ENCODE measurements around the gene MISP. TPM values are rescaled to one million over a fixed set of nuclear protein-coding genes. Genes with fewer than 3 reads are reported as not detected.
"Not testable (repeated sequence)": the region's sequence is repeated elsewhere in the genome, so short reads cannot be mapped to it uniquely, and the experiment has no call there.

Gene MISP
- total RNA-seq, 2 donors from 2014 or later, result 0.50 TPM; not detected in 1

- H3K27ac Mint-ChIP-seq, result no peak overlapping the region
- H3K36me3 Mint-ChIP-seq, result peaks cover 7 to 9% of the 10 kb centered on the region in 2 donors
- DNase-seq (ENCODE audit: low spot score in 2 of 2) (no peak), ATAC-seq (no peak)
- H3K9me3 Mint-ChIP-seq, result peaks cover 4 to 8% of the 10 kb centered on the region in 2 donors
Observed at GRCh38 chr19:719636-720344, 31.1 kb upstream of the MISP start.

DNA sequence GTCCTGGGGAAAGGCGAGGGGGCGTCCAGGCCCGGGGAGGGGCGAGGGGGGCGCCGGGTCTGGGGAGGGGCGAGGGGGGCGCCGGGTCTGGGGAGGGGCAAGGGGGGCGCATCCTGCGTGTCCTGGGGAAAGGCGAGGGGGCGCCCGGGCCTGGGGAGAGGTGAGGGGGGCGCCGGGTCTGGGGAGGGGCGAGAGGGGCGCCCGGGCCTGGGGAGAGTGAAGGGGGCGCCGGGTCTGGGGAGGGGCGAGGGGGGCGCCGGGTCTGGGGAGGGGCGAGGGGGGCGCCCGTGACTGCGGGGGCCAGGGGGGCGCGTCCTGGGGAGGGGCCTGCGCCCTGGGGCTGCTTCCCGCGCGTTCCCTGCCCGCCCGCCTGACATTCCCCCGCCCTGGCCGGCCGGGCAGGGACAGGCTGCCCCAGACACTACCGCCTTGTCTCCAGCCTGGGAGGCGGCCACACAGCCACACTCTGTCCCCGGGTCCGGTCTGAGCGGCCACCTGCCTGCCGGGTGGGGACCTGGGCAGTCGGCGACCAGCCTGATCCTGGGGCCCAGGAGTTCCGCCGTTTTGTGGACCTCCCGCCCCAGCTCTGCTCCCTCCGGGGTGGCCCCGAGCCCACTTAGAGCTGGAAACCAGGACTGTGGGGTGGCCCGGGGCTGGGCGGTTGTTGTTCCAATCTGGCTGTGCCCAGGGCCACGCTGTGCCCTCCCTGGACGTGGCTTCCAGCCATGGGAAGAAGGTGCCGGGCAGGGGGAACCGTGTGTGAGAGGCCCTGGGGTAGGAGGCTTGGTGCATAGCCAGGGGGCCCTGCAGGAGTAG lies 30.4 kb upstream of the MISP start:
- ATAC-seq, result no peak
- peaks cover under 1 to 5% of the 10 kb centered on the region in 2 donors for H3K9me3 Mint-ChIP-seq
- DNase-seq (ENCODE audit: low spot score in 2 of 2), result no peak
- no peak overlapping the region for H3K27ac Mint-ChIP-seq
- H3K36me3 Mint-ChIP-seq, result peaks cover 3 to 5% of the 10 kb centered on the region in 2 donors

- ATAC-seq (no peak), DNase-seq (ENCODE audit: low spot score in 2 of 2) (no peak)
- Mint-ChIP-seq H3K27ac (no peak overlapping the region), H3K9me3 (no peaks in the 10 kb centered on the region), H3K36me3 (no peaks in the 10 kb centered on the region)
Observed at GRCh38 chr19:722553-723101, 28.3 kb upstream of the MISP start.

GRCh38 chr19:723247-723646 lies 27.7 kb upstream of the MISP start:
- H3K36me3 Mint-ChIP-seq, result no peaks in the 10 kb centered on the region
- no peak for DNase-seq (ENCODE audit: low spot score in 2 of 2)
- H3K27ac Mint-ChIP-seq, result no peak overlapping the region
- no peaks in the 10 kb centered on the region for H3K9me3 Mint-ChIP-seq
- ATAC-seq, result no peak

- no peaks in the 10 kb centered on the region for H3K36me3 Mint-ChIP-seq
- H3K9me3 Mint-ChIP-seq, result no peaks in the 10 kb centered on the region
- no peak overlapping the region for H3K27ac Mint-ChIP-seq
- DNase-seq (ENCODE audit: low spot score in 2 of 2) (no peak), ATAC-seq (no peak)
Observed at GRCh38 chr19:723714-724113, 27.2 kb upstream of the MISP start.

DNA sequence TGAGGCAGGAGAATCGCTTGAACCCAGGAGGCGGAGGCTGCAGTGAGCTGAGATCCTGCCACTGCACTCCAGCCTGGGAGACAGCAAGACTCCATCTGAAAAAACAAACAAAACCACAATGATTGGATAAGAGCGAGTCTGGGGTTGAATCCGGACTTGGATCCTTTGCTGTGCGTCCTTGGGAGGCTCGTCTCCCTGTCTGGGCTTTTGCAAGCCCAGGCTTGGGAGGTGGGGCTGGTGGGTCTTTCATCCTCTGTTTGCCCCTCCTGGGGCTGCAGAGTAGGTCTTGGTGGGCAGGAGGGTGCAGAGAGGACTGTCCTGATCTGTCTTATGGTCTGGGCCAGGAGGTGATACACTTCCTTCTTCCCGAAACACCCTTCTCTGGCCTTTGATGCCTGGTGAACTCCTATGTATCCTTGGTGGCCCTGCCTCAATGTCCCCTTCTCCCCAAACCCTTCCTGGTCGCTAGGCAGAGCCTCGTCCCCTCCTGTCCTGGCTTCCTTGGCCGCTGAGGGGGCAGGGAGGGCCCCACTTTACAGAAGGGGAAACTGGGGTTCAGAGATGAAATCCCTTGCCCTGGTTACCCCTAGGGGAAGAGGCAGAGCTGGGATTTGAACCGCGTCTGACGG lies 25.3 kb upstream of the MISP start:
- no peak for ATAC-seq
- Mint-ChIP-seq H3K36me3 (no peaks in the 10 kb centered on the region), H3K9me3 (no peaks in the 10 kb centered on the region)

DNA sequence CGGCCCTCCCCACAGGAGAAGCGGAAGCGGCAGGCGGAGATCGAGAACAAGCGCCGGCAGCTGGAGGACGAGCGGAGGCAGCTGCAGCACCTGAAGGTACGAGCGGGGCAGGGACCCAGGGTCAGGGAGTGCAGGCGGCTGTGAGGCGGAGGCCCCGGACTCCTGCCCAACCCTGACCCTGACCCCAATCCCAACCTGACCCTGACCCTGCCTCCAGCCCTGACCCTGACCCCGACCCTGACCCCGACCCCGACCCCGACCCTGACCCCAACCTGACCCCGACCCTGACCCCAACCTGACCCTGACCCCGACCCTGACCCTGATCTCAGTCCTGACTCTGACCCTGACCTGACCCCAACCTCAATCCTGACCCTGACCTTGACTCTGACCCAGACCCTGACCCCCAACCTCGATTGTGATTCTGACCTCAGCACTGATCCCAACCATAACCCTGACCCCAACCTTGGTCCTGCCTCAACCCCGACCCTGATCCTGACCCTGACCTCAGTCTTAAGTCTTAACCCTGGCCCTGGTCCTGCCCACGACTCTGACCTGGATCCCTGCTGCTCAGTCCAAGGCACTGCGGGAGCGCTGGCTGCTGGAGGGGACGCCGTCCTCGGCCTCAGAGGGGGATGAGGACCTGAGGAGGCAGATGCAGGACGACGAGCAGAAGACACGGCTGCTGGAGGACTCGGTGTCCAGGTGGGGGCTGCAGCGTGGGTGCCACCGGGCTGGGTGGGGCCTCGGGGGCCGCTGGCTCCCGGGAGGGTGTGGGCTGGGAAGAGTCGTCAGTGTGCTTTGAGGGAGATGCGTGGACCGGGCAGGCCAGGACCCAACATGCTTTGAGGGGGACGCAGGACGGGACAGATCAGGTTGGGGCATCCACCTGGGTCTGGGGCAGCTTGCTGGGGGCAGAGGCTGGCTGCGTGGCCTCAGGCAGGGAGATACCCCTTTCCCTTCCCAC lies 23.6 kb upstream of the MISP start:
- Mint-ChIP-seq H3K36me3 (no peaks in the 10 kb centered on the region), H3K27ac (no peak overlapping the region), H3K9me3 (no peaks in the 10 kb centered on the region)
- ATAC-seq, result no peak
- DNase-seq (ENCODE audit: low spot score in 2 of 2), result no peak

More for the DNA sequence above, 25.3 kb upstream of the MISP start:
- H3K27ac Mint-ChIP-seq, result no peak overlapping the region
- DNase-seq (ENCODE audit: low spot score in 2 of 2), result no peak

DNA sequence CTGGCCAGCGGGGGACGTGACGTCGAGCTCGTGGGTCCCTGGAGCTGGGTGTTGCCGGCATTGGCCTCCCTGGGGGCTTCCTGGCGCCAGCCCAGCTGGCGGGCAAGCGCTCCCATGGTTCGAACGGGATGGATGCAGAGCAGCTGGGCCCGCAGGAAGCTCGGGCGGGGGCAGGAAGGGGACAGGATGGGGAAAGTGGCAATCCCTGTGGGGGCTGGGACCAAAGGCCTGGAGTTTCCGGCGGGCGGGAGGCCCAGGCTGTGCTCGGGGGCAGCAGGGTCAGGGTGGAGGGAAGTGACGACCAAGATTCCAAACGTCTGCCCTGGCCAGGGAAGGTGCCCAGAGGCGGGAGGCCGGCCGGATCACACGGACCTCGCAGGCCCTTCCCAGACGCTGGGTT lies 22.9 kb upstream of the MISP start:
- no peaks in the 10 kb centered on the region for H3K9me3 Mint-ChIP-seq
- no peak overlapping the region for H3K27ac Mint-ChIP-seq
- H3K36me3 Mint-ChIP-seq, result no peaks in the 10 kb centered on the region
- ATAC-seq, result no peak
- no peak for DNase-seq (ENCODE audit: low spot score in 2 of 2)

GRCh38 chr19:729564-729963 lies 21.3 kb upstream of the MISP start:
- not testable (repeated sequence) for H3K27ac Mint-ChIP-seq; DNase-seq (ENCODE audit: low spot score in 2 of 2); ATAC-seq

GRCh38 chr19:729965-730668 lies 20.8 kb upstream of the MISP start:
- DNase-seq (ENCODE audit: low spot score in 2 of 2) (no peak), ATAC-seq (no peak)
- Mint-ChIP-seq H3K36me3 (no peaks in the 10 kb centered on the region), H3K9me3 (no peaks in the 10 kb centered on the region), H3K27ac (peak overlapping the region in 1 of 2 donors; percentile 44)

More at GRCh38 chr19:729564-729963, 21.3 kb upstream of the MISP start:
- H3K36me3 Mint-ChIP-seq, H3K9me3 Mint-ChIP-seq: not testable (repeated sequence)

- ATAC-seq (no peak), DNase-seq (ENCODE audit: low spot score in 2 of 2) (no peak)
- no peak overlapping the region for H3K27ac Mint-ChIP-seq
- no peaks in the 10 kb centered on the region for H3K36me3 Mint-ChIP-seq
- H3K9me3 Mint-ChIP-seq, result no peaks in the 10 kb centered on the region
Observed at GRCh38 chr19:731000-731399, 19.9 kb upstream of the MISP start.

DNA sequence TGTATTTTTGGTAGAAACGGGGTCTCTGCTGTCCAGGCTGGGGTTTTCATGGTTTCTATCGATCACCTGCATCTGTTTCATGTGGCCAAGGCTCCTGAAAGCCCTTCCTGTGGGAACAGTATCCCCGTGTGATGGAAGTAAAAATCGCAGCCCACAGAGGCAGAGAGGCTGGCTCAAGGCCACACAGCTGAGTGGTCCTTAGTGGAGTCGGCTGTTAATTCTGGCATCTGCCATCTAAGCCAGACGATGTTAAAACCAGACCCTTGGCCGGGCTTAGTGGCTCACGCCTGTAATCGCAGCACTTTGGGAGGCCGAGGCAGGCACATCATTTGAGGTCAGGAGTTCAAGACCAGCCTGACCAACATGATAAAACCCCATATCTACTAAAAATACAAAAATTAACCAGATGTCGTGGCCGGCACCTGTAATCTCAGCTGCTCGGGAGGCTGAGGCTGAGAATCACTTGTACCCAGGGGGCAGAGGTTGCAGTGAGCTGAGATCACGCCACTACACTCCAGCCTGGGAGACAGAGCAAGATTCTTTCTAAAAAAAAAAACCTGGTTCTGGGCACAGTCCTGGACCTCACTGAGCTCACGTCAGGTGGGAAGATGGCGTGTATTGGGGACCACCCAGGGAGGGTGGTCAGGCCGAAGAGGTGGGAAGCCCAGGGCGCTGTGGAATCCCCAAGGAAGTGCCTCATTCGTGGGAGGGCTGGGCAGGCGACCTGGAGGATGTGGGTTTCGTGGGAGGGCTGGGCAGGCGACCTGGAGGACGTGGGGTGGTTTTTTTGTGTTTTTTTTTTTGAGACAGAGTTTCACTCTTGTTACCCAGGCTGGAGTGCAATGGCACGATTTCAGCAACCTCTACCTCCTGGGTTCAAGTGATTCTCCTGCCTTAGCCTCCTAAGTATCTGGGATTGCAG lies 18.5 kb upstream of the MISP start:
- DNase-seq (ENCODE audit: low spot score in 2 of 2) (no peak), ATAC-seq (no peak)
- peak overlapping the region in 1 of 2 donors; percentile 82 for H3K27ac Mint-ChIP-seq
- no peaks in the 10 kb centered on the region for H3K36me3 Mint-ChIP-seq
- H3K9me3 Mint-ChIP-seq, result no peaks in the 10 kb centered on the region

GRCh38 chr19:734716-735115 lies 16.2 kb upstream of the MISP start:
- DNase-seq (ENCODE audit: low spot score in 2 of 2) (no peak), ATAC-seq (no peak)
- peak overlapping the region in 1 of 2 donors; percentile 42 for H3K27ac Mint-ChIP-seq
- no peaks in the 10 kb centered on the region for H3K36me3 Mint-ChIP-seq
- H3K9me3 Mint-ChIP-seq, result no peaks in the 10 kb centered on the region

DNA sequence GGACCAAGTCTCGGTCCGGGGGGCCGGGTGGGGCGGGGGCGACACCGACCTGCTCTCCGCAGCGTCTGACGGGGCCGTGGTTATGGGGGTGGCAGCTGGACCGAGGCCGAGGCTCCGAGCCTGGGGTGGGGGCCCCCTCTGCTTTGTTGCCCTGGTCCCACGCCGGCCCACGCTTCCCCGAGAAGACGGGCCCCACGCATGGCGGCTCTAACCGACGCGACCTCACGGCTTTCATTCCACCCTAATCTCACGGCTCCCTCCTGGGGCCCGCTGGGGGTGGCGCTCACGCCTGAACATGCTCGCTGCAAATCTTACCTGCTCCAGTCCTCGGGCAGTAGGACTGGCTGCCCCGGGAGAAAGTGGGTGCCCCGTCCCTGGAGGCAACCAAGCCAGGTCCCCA lies 14.8 kb upstream of the MISP start:
- H3K9me3 Mint-ChIP-seq, result no peaks in the 10 kb centered on the region
- DNase-seq (ENCODE audit: low spot score in 2 of 2) (no peak), ATAC-seq (no peak)
- H3K27ac Mint-ChIP-seq, result no peak overlapping the region
- no peaks in the 10 kb centered on the region for H3K36me3 Mint-ChIP-seq
